ENCODE results near the gene TIMM10B.

DNA sequence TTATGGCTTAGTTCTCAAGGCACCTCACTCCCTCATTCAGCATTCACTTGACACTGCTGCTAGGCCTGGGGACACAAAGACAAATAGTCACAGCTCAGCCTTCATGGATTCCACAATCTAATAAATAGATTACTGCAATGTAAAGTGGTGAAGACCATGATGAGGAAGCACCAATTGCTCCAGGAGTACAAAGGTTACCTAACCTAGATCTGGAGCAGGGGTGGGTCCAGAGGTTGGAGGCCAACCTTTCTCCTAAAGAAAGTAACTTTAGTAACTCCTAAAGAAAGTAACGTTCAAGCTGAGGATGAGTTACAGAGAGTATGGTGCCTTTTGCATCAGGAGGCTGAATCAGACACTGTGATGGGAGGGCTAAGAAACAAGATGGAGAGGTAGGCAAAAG lies 11.7 kb upstream of the TIMM10B start:
- TF ChIP-seq POLR2A (IDR thresholded peaks at IDR 0.05; ENCODE audit: low read depth), result no peak
- no peak for TF ChIP-seq CTCF (IDR thresholded peaks at IDR 0.05)
- no peak for TF ChIP-seq EP300 (IDR thresholded peaks at IDR 0.05)
- no peak for TF ChIP-seq POLR2AphosphoS5 (IDR thresholded peaks at IDR 0.05)
